Hepatocyte (in vitro differentiated cells): Measurements from ENCODE around the gene MSH5.

Experiments
- CTCF ChIP-seq: fragments of 200-600 bp; sonication (generic); IDR thresholded peaks from 2 replicates; pipeline ENCODE4 v1.5.1; 2016; ENCODE audit warnings: antibody characterized with exemption, mild to moderate bottlenecking; ENCODE audit not compliant: poor library complexity
- EZH2phosphoT487 ChIP-seq: fragments of 200-600 bp; sonication (generic); IDR thresholded peaks from one replicate; pipeline ENCODE4 v1.6.1; 2018; ENCODE audit warnings: antibody characterized with exemption, mild to moderate bottlenecking, low read depth, moderate library complexity; ENCODE audit not compliant: unreplicated experiment, severe bottlenecking

- no peak for TF ChIP-seq EZH2phosphoT487
- TF ChIP-seq CTCF, result no peak
Observed at GRCh38 chr6:31776485-31776988, 36.7 kb downstream of the MSH5 start.
